HG02970 (cell line): ENCODE results near the gene TCF25.
"Not testable (repeated sequence)": the region's sequence is repeated elsewhere in the genome, so short reads cannot be mapped to it uniquely, and the experiment has no call there.

Experiments used
- ATAC-seq: cut with Tn5 transposase; IDR thresholded peaks from one replicate; pipeline ENCODE4 v1.9.1; 2021; ENCODE audit warnings: mild to moderate bottlenecking, moderate library complexity, moderate number of reproducible peaks; ENCODE audit not compliant: unreplicated experiment, low FRiP score

The TCF25 gene

DNA sequence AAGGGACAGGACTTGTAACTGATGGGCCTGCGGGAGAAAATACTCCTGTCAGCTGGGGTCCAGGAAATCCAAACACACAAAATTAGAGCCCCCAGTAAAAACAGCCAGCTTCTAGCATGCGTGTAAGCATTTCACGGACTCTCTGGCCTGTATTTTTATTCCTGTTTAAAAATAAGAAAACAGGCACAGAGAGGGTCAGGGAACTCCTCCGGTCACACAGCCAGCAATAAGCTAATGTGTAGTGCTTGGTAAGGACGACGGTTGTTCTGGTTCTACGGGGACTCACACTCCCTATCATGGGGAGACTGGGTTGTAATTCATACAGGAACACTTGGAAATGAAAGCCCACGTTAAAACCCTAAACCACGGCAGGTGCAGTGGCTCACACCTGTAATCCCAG, 1.5 kb upstream of the TCF25 start:
- no peak for ATAC-seq

DNA sequence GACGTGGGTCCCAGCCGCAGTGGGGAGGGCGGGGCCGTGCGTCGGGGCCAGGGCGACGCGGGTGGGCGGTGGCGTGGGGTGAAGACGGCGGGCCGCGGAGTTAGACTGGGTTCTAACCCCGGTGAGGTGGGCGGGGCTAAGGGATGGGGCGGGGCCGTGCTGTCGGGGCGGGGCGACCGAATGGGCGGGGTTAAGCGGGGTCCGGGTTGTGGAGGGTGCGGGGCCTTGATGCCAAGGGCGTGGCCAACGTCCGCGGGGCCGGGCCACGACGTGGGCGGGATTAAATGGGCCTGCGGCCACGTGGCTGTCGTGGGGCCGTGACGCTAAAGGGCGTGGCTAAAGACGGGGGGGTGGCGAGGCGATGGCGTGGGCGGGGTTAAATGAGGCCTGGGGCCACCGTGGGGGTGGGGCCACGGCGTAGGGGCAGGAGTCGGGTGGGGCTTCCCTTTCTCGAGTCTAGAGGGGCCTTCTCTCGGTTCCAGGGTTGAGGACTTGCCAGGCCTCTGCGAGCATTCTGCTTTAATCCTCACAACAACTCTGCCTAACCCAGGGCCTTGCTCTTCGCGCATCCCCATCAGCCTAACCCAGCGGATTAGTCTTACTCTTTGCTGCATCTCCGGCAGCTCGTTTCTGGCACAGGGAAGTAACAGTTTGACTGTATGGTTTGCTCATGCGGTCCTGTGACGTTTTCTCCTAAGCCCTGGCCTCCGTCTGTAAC, 739 bp downstream of the TCF25 start:
- ATAC-seq, result peak; percentile 76

DNA sequence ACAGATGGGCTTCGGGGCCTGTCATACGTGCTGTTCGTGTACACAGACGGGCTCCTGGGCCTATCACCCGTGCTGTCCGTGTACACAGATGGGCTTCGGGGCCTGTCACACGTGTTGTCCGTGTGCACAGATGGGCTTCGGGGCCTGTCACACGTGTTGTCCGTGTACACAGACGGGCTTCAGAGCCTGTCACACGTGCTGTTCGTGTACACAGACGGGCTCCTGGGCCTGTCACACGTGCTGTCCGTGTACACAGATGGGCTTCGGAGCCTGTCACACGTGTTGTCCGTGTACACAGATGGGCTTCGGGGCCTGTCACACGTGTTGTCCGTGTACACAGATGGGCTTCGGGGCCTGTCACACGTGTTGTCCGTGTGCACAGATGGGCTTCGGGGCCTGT, 5.7 kb downstream of the TCF25 start:
- not testable (repeated sequence) for ATAC-seq

GRCh38 chr16:89880477-89881367, 7.3 kb downstream of the TCF25 start:
- ATAC-seq, result no peak

DNA sequence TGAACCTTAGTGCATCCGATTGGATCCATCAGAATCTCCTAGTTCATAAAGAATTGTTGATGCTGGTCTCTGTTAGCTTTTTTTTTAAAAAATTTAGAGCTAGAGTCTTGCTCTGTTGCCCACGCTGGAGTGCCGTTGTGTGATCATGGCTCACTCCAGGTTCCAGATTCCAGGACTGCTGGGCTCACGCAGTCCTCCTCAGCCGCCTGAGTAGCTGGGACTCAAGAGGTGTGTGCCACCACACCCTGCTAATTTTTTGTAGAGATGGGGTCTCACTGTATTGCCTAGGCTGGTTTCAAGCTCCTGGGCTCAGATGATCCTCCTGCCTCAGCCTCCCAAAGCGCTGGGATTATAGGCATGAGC, 8.0 kb downstream of the TCF25 start:
- ATAC-seq, result no peak

GRCh38 chr16:89883346-89884040, 10.1 kb downstream of the TCF25 start:
- no peak for ATAC-seq

DNA sequence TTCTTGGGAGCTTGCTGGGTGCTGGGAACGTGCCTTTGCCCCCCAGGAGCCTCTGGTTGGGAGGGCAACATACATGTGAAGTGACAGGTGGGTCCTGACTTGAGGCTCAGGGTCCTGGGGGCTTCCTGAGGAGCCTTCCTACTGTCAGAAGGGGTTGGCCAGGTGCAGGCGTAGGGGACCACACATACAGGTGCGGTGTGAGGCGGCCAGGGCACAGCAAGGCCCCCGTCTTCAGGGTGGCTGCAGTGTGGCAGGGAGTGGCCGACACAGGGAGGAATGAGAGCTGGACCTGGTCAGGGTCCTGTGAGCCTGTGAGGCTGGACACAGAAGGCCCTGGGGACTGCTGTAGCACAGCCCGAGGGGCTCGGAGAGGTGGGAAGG, 10.6 kb downstream of the TCF25 start:
- no peak for ATAC-seq

GRCh38 chr16:89887243-89887642, 13.9 kb downstream of the TCF25 start:
- ATAC-seq, result no peak

DNA sequence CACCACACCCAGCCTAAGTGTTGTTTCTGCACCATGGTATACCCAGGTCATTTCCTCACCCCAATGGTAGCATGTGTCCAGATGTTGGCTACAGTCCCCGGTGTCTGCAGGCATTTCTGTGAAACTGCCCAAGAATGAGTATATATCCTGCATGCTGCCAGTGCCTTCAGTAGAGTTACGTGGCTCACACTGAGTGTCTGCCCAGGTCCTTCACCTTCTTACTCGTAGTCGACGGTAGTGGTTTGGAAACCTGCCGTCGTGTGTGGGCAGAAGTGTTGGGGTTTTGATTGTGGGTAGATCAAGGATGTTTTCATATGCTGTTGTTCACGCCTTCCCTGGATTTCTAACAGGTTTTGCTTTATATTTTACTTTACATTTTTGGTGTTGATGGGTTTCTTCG, 16.8 kb downstream of the TCF25 start:
- no peak for ATAC-seq

DNA sequence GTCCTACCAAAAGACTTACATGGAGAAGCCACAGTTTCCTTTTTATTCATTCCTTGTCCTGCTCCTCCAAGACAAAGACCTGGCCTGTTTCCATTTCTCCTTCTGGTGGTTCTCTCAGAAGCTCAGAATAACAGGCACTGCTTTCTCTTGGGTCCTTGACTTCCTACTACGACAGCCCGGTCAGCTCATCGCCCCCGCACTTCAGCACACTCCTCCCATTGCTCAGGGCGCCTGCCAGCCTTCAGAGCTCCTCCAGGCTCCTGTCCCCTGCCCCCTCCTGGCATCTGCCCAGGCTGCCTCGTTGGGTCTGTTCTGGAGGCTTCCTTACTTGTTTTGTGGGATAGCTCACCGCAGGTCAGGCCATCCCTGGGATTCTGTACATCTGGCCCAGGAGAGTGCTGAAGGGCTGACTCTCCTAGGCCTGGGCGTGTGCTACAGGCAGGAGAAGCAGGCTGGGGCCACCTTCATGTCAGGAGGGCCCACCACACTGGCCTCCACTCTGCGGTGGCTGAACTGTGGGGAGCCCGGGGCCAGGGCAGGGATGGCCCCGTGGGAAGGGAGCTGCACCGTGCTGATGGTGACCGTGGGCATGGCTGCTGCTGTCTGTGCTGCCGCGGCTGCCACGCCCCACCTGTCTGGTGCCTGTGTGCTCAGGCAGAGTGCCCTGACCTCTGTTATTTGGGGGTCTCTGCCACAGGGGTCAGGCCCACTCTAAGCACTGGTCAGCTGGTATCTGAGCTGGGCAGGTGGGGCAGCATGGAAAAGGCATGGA, 17.7 kb downstream of the TCF25 start:
- no peak for ATAC-seq

GRCh38 chr16:89892055-89892630, 18.8 kb downstream of the TCF25 start:
- no peak for ATAC-seq

DNA sequence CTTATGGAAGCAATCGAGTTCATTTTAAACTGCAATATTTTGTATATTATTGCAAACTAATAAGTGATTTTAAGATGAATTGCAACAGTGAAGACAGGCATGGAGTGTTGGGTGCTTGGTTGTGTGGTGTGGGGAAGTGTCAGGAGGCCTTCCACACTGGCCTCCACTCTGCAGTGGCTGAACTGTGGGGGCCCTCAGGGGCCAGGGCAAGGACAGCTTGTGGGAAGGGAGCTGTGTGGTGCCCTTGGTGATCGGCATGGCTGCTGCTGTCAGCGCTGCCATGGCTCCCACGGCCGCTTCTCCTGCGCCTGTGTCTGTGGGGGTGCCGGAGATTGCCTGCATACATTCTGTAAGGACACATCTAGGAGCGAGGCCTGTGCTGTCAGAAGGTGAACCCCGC, 19.2 kb downstream of the TCF25 start:
- no peak for ATAC-seq

GRCh38 chr16:89893642-89894548, 20.5 kb downstream of the TCF25 start:
- no peak for ATAC-seq

- no peak for ATAC-seq
Measured at GRCh38 chr16:89895482-89896250, 22.3 kb downstream of the TCF25 start.

DNA sequence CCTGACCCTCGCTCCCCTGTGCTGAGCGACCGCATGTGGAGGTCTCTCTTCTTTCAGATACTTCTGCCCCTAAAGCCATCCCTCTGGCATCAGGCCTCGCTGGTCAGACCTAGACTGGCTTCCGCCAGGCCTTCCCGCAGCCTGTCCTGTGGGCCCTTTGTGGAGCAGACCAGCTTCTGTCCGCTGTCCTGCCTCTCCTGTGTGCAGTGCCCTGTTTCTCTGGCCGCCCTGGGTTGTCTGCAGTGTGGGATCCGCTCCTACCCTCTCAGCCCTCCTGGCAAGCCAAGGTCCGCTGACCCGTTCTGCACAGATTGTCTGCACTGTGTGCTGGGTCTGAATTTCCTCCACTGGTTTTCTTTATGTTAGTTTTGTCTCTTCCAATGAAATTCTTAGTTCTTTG, 23.8 kb downstream of the TCF25 start:
- ATAC-seq, result no peak

GRCh38 chr16:89898201-89898967, 25.0 kb downstream of the TCF25 start:
- ATAC-seq, result no peak

- ATAC-seq, result no peak
Measured at GRCh38 chr16:89899879-89900481, 26.6 kb downstream of the TCF25 start.
